Measurements from ENCODE around the gene NDFIP1.

- TF ChIP-seq POLR2A (IDR thresholded peaks at IDR 0.05), result no peak
- TF ChIP-seq, protein P1, sequence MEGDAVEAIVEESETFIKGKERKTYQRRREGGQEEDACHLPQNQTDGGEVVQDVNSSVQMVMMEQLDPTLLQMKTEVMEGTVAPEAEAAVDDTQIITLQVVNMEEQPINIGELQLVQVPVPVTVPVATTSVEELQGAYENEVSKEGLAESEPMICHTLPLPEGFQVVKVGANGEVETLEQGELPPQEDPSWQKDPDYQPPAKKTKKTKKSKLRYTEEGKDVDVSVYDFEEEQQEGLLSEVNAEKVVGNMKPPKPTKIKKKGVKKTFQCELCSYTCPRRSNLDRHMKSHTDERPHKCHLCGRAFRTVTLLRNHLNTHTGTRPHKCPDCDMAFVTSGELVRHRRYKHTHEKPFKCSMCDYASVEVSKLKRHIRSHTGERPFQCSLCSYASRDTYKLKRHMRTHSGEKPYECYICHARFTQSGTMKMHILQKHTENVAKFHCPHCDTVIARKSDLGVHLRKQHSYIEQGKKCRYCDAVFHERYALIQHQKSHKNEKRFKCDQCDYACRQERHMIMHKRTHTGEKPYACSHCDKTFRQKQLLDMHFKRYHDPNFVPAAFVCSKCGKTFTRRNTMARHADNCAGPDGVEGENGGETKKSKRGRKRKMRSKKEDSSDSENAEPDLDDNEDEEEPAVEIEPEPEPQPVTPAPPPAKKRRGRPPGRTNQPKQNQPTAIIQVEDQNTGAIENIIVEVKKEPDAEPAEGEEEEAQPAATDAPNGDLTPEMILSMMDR (IDR thresholded peaks at IDR 0.05 in 4 of 5, conservative IDR thresholded peaks at IDR 0.05 in 1 of 5), result no peak
These were observed 38.8 kb upstream of the NDFIP1 start for GRCh38 chr5:142069606-142070399.
